MM.1S (cell line): ENCODE data around the gene CTU2.

Experiments
- DNase-seq: peaks from one replicate; pipeline ENCODE4 v3.0.0-alpha.2; 2015
- H2AFZ ChIP-seq: fragments of 300-600 bp; sonication (generic); 2 replicates; pipeline ENCODE4 v1.6.0; 2016; ENCODE audit warnings: antibody characterized with exemption, low read length
- H3F3A ChIP-seq: fragments of 300-600 bp; sonication (generic); 2 replicates; pipeline ENCODE4 v1.6.1; 2016; ENCODE audit warnings: mild to moderate bottlenecking, antibody characterized with exemption, low read length, moderate library complexity, mixed read lengths; ENCODE audit not compliant: insufficient read depth
- H3K27ac ChIP-seq: fragments of 300-600 bp; sonication (generic); 2 replicates; pipeline ENCODE4 v1.5.1; 2016; ENCODE audit warnings: mild to moderate bottlenecking, low read length
- H3K27me3 ChIP-seq: fragments of 300-600 bp; sonication (generic); replicated peaks from 2 replicates; pipeline ENCODE4 v1.6.0; 2016; ENCODE audit warnings: low read length; ENCODE audit not compliant: insufficient read depth
- H3K36me3 ChIP-seq: fragments of 300-600 bp; sonication (generic); replicated peaks from 2 replicates; pipeline ENCODE4 v1.6.1; 2016; ENCODE audit warnings: mild to moderate bottlenecking, low read length, mixed read lengths; ENCODE audit not compliant: insufficient read depth
- H3K4me1 ChIP-seq: fragments of 300-600 bp; sonication (generic); 2 replicates; pipeline ENCODE4 v1.6.1; 2016; ENCODE audit warnings: low read length, mixed read lengths
- H3K4me2 ChIP-seq: fragments of 300-600 bp; sonication (generic); 2 replicates; pipeline ENCODE4 v1.6.0; 2016; ENCODE audit warnings: low read depth, low read length
- H3K4me3 ChIP-seq: fragments of 300-600 bp; sonication (generic); 2 replicates; pipeline ENCODE4 v1.5.1; 2016; ENCODE audit warnings: low read length, mixed read lengths
- H3K79me2 ChIP-seq: fragments of 300-600 bp; sonication (generic); 2 replicates; pipeline ENCODE4 v1.6.1; 2016; ENCODE audit warnings: mixed run types, low read length, mixed read lengths
- H3K9ac ChIP-seq: fragments of 300-600 bp; sonication (generic); 2 replicates; pipeline ENCODE4 v1.6.1; 2016; ENCODE audit warnings: low read length, mixed read lengths
- H3K9me2 ChIP-seq: fragments of 300-600 bp; sonication (generic); replicated peaks from 2 replicates; pipeline ENCODE4 v1.6.1; 2016; ENCODE audit warnings: mild to moderate bottlenecking, low read length, mixed read lengths; ENCODE audit not compliant: insufficient read depth
- H3K9me3 ChIP-seq: fragments of 300-600 bp; sonication (generic); replicated peaks from 2 replicates; pipeline ENCODE4 v1.6.1; 2016; ENCODE audit warnings: mild to moderate bottlenecking, low read length, mixed read lengths; ENCODE audit not compliant: insufficient read depth
- H4K20me1 ChIP-seq: fragments of 300-600 bp; sonication (generic); 2 replicates; pipeline ENCODE4 v1.6.1; 2016; ENCODE audit warnings: mild to moderate bottlenecking, low read length, moderate library complexity, mixed read lengths; ENCODE audit not compliant: insufficient read depth
- CTCF ChIP-seq: fragments of 300-600 bp; sonication (generic); IDR thresholded peaks from 2 replicates; pipeline ENCODE4 v1.5.1; 2016; ENCODE audit warnings: antibody characterized with exemption, low read length, mixed read lengths
- EZH2 ChIP-seq: fragments of 300-600 bp; sonication (generic); optimal IDR thresholded peaks from 2 replicates; pipeline ENCODE3; 2017; ENCODE audit warnings: low read depth, mild to moderate bottlenecking, antibody characterized with exemption, low read length, mixed read lengths
- EZH2phosphoT487 ChIP-seq: fragments of 300-600 bp; sonication (generic); IDR thresholded peaks from 2 replicates; pipeline ENCODE4 v1.6.1; 2018; ENCODE audit warnings: antibody characterized with exemption, low read length

Gene CTU2

GRCh38 chr16:88730632-88731607 lies 24.6 kb downstream of the CTU2 start:
- Histone ChIP-seq H3K27ac (no peak overlapping the region), H3K9me3 (no peaks in the 10 kb centered on the region), H3K4me1 (no peaks in the 10 kb centered on the region), H3K27me3 (no peaks in the 10 kb centered on the region), H3K79me2 (peaks cover 6% of the 10 kb centered on the region), H3F3A (no peaks in the 10 kb centered on the region), H2AFZ (no peak overlapping the region), H3K4me2 (no peak overlapping the region), H3K9me2 (no peaks in the 10 kb centered on the region), H3K4me3 (no peak overlapping the region), H4K20me1 (no peaks in the 10 kb centered on the region), H3K36me3 (no peaks in the 10 kb centered on the region), H3K9ac (no peak overlapping the region)
- TF ChIP-seq EZH2phosphoT487 (no peak), EZH2 (no peak), CTCF (no peak)
- DNase-seq = no peak

GRCh38 chr16:88731699-88732098 lies 25.4 kb downstream of the CTU2 start:
- no peaks in the 10 kb centered on the region for H3K27me3 ChIP-seq
- H3K9ac ChIP-seq = no peak overlapping the region
- H3F3A ChIP-seq = no peaks in the 10 kb centered on the region
- no peak overlapping the region for H3K27ac ChIP-seq
- no peaks in the 10 kb centered on the region for H3K4me1 ChIP-seq
- no peak overlapping the region for H2AFZ ChIP-seq
- no peaks in the 10 kb centered on the region for H3K9me2 ChIP-seq
- H3K36me3 ChIP-seq = no peaks in the 10 kb centered on the region
- TF ChIP-seq EZH2 = no peak
- TF ChIP-seq EZH2phosphoT487 = no peak
- TF ChIP-seq CTCF = no peak
- H4K20me1 ChIP-seq = no peaks in the 10 kb centered on the region
- H3K79me2 ChIP-seq = peaks cover 6% of the 10 kb centered on the region
- no peak for DNase-seq
- no peak overlapping the region for H3K4me2 ChIP-seq
- no peak overlapping the region for H3K4me3 ChIP-seq
- no peaks in the 10 kb centered on the region for H3K9me3 ChIP-seq

DNA sequence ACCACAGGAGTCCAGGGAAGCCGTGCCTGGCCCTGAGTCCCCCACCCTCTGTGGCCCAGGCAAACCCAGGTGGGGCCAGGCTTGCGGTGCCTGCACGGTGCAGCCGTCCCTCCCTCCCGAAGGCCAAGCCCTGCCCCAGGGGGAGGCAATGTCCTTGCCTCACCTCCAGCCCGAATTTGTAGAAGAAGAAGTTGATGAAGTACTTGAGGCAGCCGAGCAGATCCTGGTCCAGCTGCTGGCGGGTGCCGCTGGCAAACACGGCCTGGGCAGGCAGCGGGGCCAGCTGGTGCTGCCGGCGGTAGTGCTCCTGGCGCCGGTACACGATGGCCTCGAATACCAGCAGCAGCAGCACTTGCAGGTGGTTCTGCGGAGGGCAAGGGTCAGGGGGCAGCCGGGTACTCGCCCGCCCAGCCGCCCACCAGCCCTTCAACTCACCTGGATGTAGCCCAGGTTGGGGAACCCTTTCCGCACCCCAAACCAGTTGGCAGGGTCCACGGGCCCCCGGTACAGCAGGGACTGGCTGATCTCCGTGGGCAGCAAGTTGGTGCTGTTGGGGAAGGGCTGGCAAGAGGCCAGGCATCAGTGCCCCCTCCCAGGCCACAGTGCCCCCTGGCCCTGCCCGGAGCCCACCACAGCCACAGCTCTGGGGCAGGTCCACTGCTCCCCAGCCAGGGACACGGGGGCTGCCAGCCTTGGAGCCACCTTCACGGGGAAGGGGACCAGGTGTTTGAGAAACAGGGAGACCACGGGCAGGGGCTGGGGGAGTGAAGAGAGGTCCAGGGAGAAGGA lies 26.1 kb downstream of the CTU2 start:
- Histone ChIP-seq H3K79me2 (peaks cover 6% of the 10 kb centered on the region), H3K4me2 (no peak overlapping the region), H3K4me3 (no peak overlapping the region), H3K36me3 (no peaks in the 10 kb centered on the region), H3F3A (no peaks in the 10 kb centered on the region), H3K27me3 (no peaks in the 10 kb centered on the region), H3K9me2 (no peaks in the 10 kb centered on the region), H3K4me1 (no peaks in the 10 kb centered on the region), H3K27ac (no peak overlapping the region), H2AFZ (no peak overlapping the region), H4K20me1 (no peaks in the 10 kb centered on the region), H3K9me3 (no peaks in the 10 kb centered on the region), H3K9ac (no peak overlapping the region)
- TF ChIP-seq EZH2 (no peak), EZH2phosphoT487 (no peak), CTCF (no peak)
- DNase-seq = no peak
